K562 (cell line): ENCODE measurements around the gene ADAT3. TPM values are rescaled to one million over a fixed set of nuclear protein-coding genes. Genes with fewer than 3 reads are reported as not detected.

Experiments
- ATAC-seq: fragments of 200-7000 bp; cut with Tn5 transposase; 3 replicates; pipeline ENCODE4 v1.9.1; 2020; ENCODE audit warnings: moderate library complexity
- BruUV-seq: library from RNA; stranded (reverse); fragments of 400-500 nt; replicated peaks from 2 replicates; lab custom pipeline; 2021; lab: Mats Ljungman, UMichigan
- CTCF ChIA-PET: fragments of 300-600 bp; formaldehyde crosslinking; extraction: SDS; loops from one replicate; lab custom pipeline; 2021; ENCODE audit warnings: low intra/inter-chr PET ratio; lab: Yijun Ruan, JAX
- POLR2A ChIA-PET: fragments of 300-600, 350-650 bp; sonication (Branson Sonifier 250); formaldehyde crosslinking; extraction: SDS; loops from one replicate; lab custom pipeline; 2021; ENCODE audit warnings: antibody characterized with exemption, inconsistent platforms; lab: Yijun Ruan, JAX
- DNase-seq, 4 experiments: peaks; one replicate each; pipeline versions ENCODE4 v3.0.0 to v3.0.0-alpha.2; 2011 to 2018; ENCODE audit warnings: low spot score in 3 of 4, mixed read lengths in 3 of 4; ENCODE audit errors: extremely low read depth in 1 of 4
- FAIRE-seq: peaks from 2 replicates; lab custom pipeline; 2011; peaks lifted over from hg19 to GRCh38; lab: Jason Lieb, UNC
- H2AFZ ChIP-seq: 2 replicates; pipeline ENCODE4 v1.6.0; 2011; ENCODE audit warnings: low read depth, low read length, control low read depth, inconsistent platforms
- H3K27ac ChIP-seq: fragments of 200-600 bp; 3 replicates; pipeline ENCODE4 v1.8.0; 2011; ENCODE audit warnings: low read depth, mild to moderate bottlenecking, control low read depth, inconsistent platforms, low read length, moderate library complexity, mixed read lengths; ENCODE audit errors: extremely low read depth
- H3K27me3 ChIP-seq, 2 experiments: fragments of 300-600 bp in 1 of 2; 2 replicates in 1 of 2; 3 replicates in 1 of 2; pipeline versions ENCODE4 v1.6.0 to v1.8.0; 2011; ENCODE audit warnings: inconsistent platforms in 2 of 2, low read length in 2 of 2, mild to moderate bottlenecking in 1 of 2, mixed read lengths in 1 of 2, moderate library complexity in 1 of 2; ENCODE audit not compliant: control insufficient read depth in 2 of 2, insufficient read depth in 2 of 2
- H3K36me3 ChIP-seq: fragments of 300-600 bp; 3 replicates; pipeline ENCODE4 v1.8.0; 2011; ENCODE audit warnings: mild to moderate bottlenecking, low read length, inconsistent platforms; ENCODE audit not compliant: control insufficient read depth, insufficient read depth
- H3K4me1 ChIP-seq, 2 experiments: fragments of 200-600 bp in 1 of 2; replicated peaks in 1 of 2; 2 replicates in 1 of 2; 3 replicates in 1 of 2; pipeline versions ENCODE4 v1.5.1 to v1.8.0; 2011; ENCODE audit warnings: inconsistent platforms in 2 of 2, low read length in 2 of 2, mild to moderate bottlenecking in 1 of 2, mixed read lengths in 1 of 2, moderate library complexity in 1 of 2; ENCODE audit not compliant: control insufficient read depth in 2 of 2, insufficient read depth in 2 of 2
- H3K4me2 ChIP-seq: 2 replicates; pipeline ENCODE4 v1.6.1; 2011; ENCODE audit warnings: low read length, control low read depth, inconsistent platforms, mixed read lengths; ENCODE audit not compliant: insufficient read depth
- H3K4me3 ChIP-seq: fragments of 200-600 bp; sonication (generic), shearing (Covaris generic); 2 replicates; pipeline ENCODE4 v1.5.1; 2016; ENCODE audit warnings: control low read depth, inconsistent platforms
- H3K79me2 ChIP-seq: fragments of 200-600 bp; 3 replicates; pipeline ENCODE4 v1.8.0; 2011; ENCODE audit warnings: low read length, inconsistent platforms; ENCODE audit not compliant: control insufficient read depth, insufficient read depth
- H3K9ac ChIP-seq, 2 experiments: 2 replicates each; pipeline versions ENCODE4 v1.6.0 to v1.6.1; 2011; ENCODE audit warnings: low read depth in 2 of 2, low read length in 2 of 2, control low read depth in 1 of 2, inconsistent platforms in 1 of 2, mild to moderate bottlenecking in 1 of 2, mixed read lengths in 1 of 2; ENCODE audit not compliant: insufficient read depth in 1 of 2
- H3K9me1 ChIP-seq: one replicate; pipeline ENCODE4 v1.6.0; 2011; ENCODE audit warnings: inconsistent platforms, mild to moderate bottlenecking, low read length, moderate library complexity; ENCODE audit not compliant: control insufficient read depth, insufficient read depth
- H3K9me3 ChIP-seq: replicated peaks from 2 replicates; pipeline ENCODE4 v1.5.1; 2011; ENCODE audit warnings: low read depth, low read length, inconsistent platforms; ENCODE audit not compliant: control insufficient read depth, insufficient read depth
- H4K20me1 ChIP-seq: replicated peaks from 2 replicates; pipeline ENCODE4 v1.6.1; 2011; ENCODE audit warnings: low read length, inconsistent platforms, mixed read lengths; ENCODE audit not compliant: control insufficient read depth, insufficient read depth
- DDX20 ChIP-seq: fragments of 450-650 bp; IDR thresholded peaks from 2 replicates; pipeline ENCODE4 v1.6.1; 2016; ENCODE audit warnings: missing genetic modification characterization, low read depth, mild to moderate bottlenecking, missing compliant biosample characterization, moderate library complexity
- MAX ChIP-seq: sonication (generic); formaldehyde crosslinking; IDR thresholded peaks from 2 replicates; pipeline ENCODE4 v1.9.0; 2022; ENCODE audit warnings: mild to moderate bottlenecking, missing genetic modification reagents
- ZBTB33 ChIP-seq: sonication (generic); formaldehyde crosslinking; IDR thresholded peaks from 2 replicates; pipeline ENCODE4 v1.8.1; 2023; ENCODE audit warnings: mild to moderate bottlenecking, missing genetic modification reagents
- WGBS: fragments of 100-300 bp; shearing (Covaris generic); methylation state at CpG from one replicate; pipeline ENCODE4 v1.1.6; 2016; ENCODE audit warnings: low coverage, mixed read lengths; ENCODE audit not compliant: insufficient coverage; ENCODE audit errors: missing lambda C conversion rate; 5-methylcytosine and 5-hydroxymethylcytosine counted together
- in situ Hi-C: fragments of 300-500 bp; cut with MboI; formaldehyde crosslinking; loops from 4 replicates; pipeline ENCODE4 v1.15.0; 2018; ENCODE audit warnings: inconsistent platforms, mixed read lengths
- intact Hi-C: fragments of 100-400 bp; cut with micrococcal nuclease; formaldehyde crosslinking; loops from 2 replicates; pipeline ENCODE4 v1.14.2; 2022
- polyA plus RNA-seq, 8 experiments: library from polyadenylated mRNA; depleted of rRNA in 4 of 8; stranded (reverse) in 5 of 8; unstranded in 3 of 8; fragments of >200 nt; fragmentation: Nextera tagmentation in 2 of 8; fragmentation: Illumina TruSeq in 1 of 8; extraction: Ambion mirVana in 2 of 8; extraction: Trizol in 1 of 8; gene quantifications; 2 replicates each; pipeline versions ENCODE4 v1.2.1 to v1.2.3, GENCODE V29; 2011 to 2014; ENCODE audit warnings: inconsistent platforms in 1 of 8, missing spikeins in 1 of 8
- total RNA-seq, 7 experiments: library from RNA; depleted of rRNA in 6 of 7; stranded (reverse); fragments of >200 nt in 6 of 7; fragmentation: Illumina TruSeq in 2 of 7; extraction: Trizol in 2 of 7; gene quantifications; 2 replicates each; pipeline versions ENCODE4 v1.2.1 to v1.2.3, GENCODE V29; 2011 to 2021; ENCODE audit warnings: low replicate concordance in 1 of 7

ADAT3 gene
- total and polyA plus RNA-seq, 9 of the 15 experiments (the other 6 are each of a cell fraction or from before 2014, with no cell fraction given) = 0.67 to 15.6 (median 7.8) TPM; not detected in 4

- Histone ChIP-seq H3K27me3 (no peaks in the 10 kb centered on the region), H3K9ac (peak overlapping the region in 1 of 2 experiments; percentile 61; a peak in 2 of 4 replicates), H3K4me1 (peaks cover 10 to 67% of the 10 kb centered on the region in 2 experiments; a peak in 4 of 5 replicates), H3K9me3 (no peaks in the 10 kb centered on the region), H3K36me3 (peaks cover 58% of the 10 kb centered on the region; the same call in 1 of the 3 replicates), H3K9me1 (no peaks in the 10 kb centered on the region), H3K79me2 (peaks cover 85% of the 10 kb centered on the region), H3K27ac (no peak overlapping the region), H3K4me2 (no peak overlapping the region), H3K4me3 (no peak overlapping the region), H2AFZ (no peak overlapping the region), H4K20me1 (no peaks in the 10 kb centered on the region; the same call in 1 of the 2 replicates)
- intact Hi-C loops (no loop called here), in situ Hi-C loops (no loop called here)
- 87% methylated on average over 9 of the region's 10 CpGs for WGBS
- CTCF ChIA-PET = no interaction called here
- ATAC-seq (no peak), DNase-seq (no peak), FAIRE-seq (no peak)
- no TSS peak for BruUV-seq
- TF ChIP-seq MAX = peak; percentile 25; the same call in 1 of the 2 replicates
- TF ChIP-seq DDX20 (tag) = no peak
- TF ChIP-seq ZBTB33 = peak; percentile 79
- POLR2A ChIA-PET = no interaction called here
These were observed 5.0 kb downstream of the ADAT3 start for GRCh38 chr19:1910177-1910576.
